T-helper 1 cell (primary cell): ENCODE results near the gene CSNK1D.

Experiments
- DNase-seq, 5 donors: peaks; one replicate each; pipeline ENCODE4 v3.0.0-alpha.2; 2012 to 2020

Gene CSNK1D

GRCh38 chr17:82294064-82294773 is 20.7 kb upstream of the CSNK1D start:
- DNase-seq, result no peak

DNA sequence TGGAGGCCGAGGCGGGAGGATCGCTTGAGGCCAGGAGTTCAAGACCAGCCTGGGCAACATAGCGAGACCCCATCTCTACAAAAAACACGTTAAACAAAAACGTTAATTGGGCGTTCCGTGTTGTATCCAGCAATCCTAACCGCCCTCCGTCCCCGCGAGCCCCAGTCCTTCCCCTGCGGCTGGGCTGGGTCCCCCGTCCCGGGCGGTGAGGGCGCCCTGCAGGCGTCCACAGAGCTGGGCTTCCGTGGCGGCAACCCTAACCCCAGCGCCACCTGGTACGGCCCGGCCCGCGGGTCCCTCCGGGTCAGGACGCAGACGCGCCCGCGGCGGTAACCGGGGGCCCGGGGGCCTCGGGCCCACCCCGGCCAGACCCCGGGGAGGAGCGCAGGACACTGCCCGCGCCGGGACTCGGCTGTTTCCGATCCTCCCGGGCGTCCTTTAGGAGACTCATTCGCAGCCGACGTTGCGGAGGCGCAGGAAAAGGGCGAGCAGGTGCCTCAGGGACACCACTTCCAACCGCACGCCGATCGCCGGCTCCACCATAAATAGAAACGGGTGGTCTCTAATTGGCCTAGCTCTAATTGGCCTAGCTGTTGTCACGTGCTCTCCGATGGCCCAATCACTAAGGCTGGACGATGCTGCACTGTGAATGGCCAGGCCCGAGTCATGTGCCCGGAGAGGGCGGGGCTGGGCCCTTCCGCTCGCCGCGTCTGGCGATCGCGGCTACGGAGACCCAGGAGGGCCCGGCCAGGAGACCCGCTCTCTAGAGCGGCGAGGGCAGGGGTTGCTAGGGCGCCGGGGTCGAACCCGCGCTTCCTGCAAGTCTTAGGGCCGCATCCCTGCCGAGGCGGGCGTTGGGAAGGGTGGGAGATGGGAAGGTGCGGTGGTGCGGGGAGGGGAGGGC is 19.0 kb upstream of the CSNK1D start:
- peak; percentile 79 to 97 (median 89) for DNase-seq

DNA sequence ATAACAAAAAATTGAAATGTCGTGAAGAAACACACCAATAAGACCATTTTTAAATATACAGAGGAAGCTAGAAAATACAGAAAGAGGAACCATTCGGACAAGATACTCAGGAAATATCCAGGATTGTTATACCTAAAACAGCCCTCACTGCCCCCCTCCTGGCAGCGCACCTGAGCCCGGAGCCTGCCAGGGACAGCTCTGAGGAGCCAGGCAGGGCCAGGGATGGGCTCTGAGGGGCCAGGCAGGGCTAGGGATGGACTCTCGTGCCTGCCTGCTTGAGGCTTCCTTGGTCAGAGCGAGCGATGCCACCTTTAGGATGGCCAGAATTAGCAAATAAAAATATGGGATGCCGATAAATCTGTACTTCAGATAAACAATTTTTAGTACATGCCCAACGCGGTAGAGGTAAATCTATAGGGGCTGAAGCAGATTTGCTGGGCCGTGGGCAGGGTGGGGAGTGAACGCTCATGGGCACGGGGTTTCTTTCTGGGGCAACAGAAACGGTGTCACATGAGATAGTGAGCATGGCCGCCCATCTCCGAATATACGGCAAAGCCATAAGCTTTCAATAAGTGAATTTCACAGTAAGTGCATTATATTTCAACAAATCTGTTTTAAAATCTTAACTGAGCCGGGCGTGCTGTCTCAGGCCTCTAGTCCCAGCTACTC is 18.2 kb upstream of the CSNK1D start:
- no peak for DNase-seq

GRCh38 chr17:82287868-82288801 is 14.6 kb upstream of the CSNK1D start:
- no peak for DNase-seq

GRCh38 chr17:82287013-82287867 is 13.7 kb upstream of the CSNK1D start:
- no peak for DNase-seq

DNA sequence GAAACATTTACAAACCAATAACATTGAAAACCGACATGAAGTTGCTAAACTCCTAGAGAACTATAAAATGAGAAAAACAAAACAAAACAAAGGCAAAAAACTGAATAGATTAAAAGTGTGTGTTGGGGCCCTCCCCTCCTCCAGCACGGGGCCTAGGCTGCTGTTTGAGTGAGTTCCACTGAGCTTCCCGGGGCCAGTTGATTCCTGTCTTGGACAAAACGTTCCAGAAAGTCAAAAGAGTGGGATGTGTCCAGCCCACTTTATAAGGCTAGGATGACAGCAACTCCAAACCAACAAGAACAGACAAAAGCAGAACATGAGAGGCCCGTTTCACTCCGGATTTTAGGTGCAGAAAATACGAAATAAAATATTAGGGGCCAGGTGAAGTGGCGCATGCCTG is 11.6 kb upstream of the CSNK1D start:
- no peak for DNase-seq

DNA sequence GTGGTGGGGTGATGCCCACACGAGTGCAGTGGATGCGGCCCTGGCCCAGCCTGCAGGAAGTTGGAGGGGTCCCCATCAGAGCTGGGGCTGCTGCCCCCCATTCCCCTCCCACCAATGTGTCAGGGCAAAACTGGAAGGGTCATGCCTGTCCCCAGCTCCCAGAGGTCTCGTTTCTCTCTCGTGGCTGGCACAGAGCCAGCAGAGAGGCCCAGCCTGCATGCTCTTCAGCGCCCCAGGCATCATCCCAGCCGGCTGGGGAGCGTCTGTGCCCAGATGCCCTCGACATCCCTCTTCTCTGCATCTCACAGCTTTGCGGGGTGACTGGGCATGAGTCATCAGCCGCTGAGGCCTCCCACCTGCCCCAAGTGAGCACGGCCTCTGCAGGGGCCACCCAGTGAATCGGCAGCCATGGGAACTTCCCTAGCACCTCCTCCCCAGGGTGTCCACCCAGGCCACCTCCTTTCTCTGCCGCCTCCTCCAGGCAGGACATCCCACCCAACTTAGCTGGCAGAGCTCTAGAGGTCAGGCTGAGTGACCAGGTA is 9.8 kb upstream of the CSNK1D start:
- DNase-seq, result peak in 1 of 5 donors; percentile 33

GRCh38 chr17:82282239-82283207 is 9.0 kb upstream of the CSNK1D start:
- DNase-seq, result no peak

DNA sequence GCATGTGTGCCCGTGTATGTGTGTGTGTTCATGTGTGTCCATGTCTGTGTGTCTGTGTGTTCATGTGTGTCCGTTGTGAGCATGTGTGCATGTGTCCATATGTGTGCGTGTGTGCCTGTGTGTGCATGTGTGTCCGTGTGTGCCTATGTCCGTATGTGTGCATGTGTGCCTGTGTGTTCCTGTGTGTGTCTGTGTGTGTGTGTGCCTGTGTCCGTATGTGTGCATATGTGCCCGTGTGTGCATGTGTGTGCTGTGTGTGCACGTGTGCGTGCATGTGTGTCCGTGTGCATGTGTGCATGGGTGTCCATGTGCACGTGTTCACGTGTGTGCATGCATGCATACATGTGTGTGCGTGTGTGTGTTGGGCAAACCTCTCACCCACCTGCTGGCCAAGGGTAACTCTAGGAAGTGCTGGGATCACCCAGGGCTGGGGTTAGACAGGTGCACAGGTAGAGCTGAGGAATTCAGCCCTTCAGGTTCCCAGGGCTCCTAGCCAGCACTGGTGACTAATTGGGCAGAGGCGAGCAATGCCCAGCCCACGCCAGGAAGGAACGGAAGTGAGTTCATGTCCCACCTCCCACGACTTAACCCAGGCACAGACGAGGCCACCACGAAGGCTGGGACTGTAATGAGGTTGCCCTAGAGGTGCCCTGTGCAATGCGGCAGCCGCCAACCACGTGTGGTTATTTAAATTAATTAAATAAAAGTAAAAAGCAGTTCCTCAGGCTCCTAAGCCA is 8.2 kb upstream of the CSNK1D start:
- no peak for DNase-seq

DNA sequence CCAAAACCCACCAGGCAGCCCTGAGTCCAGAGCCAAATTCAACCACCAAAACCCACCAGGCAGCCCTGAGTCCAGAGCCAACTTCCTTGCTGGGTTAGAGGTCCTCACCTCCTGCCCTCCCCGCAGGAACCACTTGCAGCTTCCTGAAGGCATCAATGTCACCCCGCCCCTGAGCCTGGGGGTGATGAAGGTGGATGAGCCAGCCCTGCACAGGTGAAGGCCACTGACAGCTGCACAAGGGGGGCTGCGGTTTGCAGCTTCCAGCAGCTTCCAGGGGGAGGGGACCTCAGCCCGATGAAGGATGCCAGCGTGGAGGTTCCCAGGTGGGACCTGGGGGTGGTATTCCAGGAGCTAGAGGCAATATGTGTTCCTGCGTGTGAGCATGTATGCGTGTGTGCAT is 7.6 kb upstream of the CSNK1D start:
- no peak for DNase-seq

GRCh38 chr17:82280537-82280936 is 7.0 kb upstream of the CSNK1D start:
- no peak for DNase-seq

GRCh38 chr17:82278786-82279391 is 5.4 kb upstream of the CSNK1D start:
- DNase-seq, result no peak

- no peak for DNase-seq
These were observed 4.8 kb upstream of the CSNK1D start for GRCh38 chr17:82278308-82278707.

DNA sequence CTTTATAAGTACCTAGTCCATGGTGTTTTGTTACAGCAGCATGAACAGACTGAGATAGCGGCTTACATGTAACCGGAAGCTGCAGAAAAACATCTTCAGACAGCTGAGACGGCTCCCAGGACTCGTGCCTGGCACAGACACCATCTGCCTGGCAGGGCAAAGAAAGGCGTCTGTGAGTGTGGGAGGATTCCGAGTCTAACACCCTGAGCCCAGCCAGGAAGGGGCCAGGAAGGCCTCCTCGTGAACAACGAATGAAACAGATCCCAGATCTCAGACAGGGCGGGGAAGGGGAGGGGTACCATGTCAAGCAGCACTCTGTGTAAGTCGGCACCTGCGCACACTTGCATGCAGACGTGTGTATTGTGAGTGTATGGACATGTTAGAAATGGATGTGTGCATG is 4.4 kb upstream of the CSNK1D start:
- DNase-seq, result no peak

- no peak for DNase-seq
These were observed 3.4 kb upstream of the CSNK1D start for GRCh38 chr17:82276938-82277337.

- DNase-seq, result no peak
These were observed 1.8 kb upstream of the CSNK1D start for GRCh38 chr17:82275326-82275725.

- DNase-seq, result no peak
These were observed 877 bp upstream of the CSNK1D start for GRCh38 chr17:82274134-82275020.
